Activated CD8-positive, alpha-beta memory T cell treated with anti-CD3 and anti-CD28 coated beads for 36 hours (primary cell): ENCODE data around the gene GABRR3. TPM values are rescaled to one million over a fixed set of nuclear protein-coding genes. Genes with fewer than 3 reads are reported as not detected.

Source experiments
- CTCF ChIA-PET: fragments of 350-600 bp; sonication (Branson Sonifier 250); formaldehyde crosslinking; loops from one replicate; lab custom pipeline; 2021; ENCODE audit warnings: antibody characterized with exemption; lab: Charles Lee
- POLR2A ChIA-PET: fragments of 350-600 bp; sonication (Branson Sonifier 250); formaldehyde crosslinking; loops from one replicate; lab custom pipeline; 2021; ENCODE audit warnings: antibody characterized with exemption; lab: Charles Lee
- total RNA-seq, 2 experiments: library from RNA; stranded (reverse); gene quantifications; one replicate each; pipeline ENCODE4 v1.2.3, GENCODE V29; 2021

GABRR3 gene
- total RNA-seq, 2 experiments from 2014 or later, result not detected

DNA sequence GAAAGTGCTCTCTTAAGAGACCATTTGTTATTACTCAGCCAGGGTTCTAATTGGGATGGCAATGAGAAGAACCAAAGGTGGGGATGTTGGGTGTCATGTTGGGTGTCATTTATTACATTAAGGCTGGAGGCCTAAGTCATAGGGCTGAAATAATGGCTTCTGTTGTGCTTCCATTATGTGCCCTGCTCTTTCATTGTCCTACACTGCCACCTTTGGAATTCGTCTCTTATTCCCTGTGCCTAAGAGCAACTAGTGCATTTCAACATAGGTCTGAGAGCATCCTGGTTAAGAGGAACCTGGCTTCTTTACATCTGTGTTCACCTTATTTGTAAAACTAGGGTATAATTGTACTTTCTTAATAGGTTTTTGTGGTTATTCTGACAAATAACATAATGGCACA lies 95.1 kb downstream of the GABRR3 start:
- ChIA-PET POLR2A (no interaction called here), CTCF (no interaction called here)

DNA sequence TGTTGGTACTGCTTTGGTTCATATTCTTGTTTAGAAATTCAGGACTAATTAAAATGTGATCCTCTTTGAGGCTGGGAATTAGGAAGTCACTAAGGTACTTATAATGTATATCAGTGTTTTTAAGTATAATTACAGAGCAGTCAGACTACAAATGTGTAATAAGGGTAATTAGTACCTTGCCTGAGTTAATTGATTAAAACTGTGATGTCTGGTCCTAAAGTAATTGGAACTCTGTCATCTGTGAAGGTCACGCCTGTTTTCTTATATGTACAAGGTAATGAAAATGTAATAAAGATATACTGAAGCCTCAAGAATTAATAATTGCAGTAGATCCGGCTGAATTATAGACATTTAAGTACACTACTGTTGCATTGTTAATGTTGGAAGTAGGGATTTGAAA lies 95.7 kb downstream of the GABRR3 start:
- ChIA-PET CTCF (no interaction called here), POLR2A (no interaction called here)

DNA sequence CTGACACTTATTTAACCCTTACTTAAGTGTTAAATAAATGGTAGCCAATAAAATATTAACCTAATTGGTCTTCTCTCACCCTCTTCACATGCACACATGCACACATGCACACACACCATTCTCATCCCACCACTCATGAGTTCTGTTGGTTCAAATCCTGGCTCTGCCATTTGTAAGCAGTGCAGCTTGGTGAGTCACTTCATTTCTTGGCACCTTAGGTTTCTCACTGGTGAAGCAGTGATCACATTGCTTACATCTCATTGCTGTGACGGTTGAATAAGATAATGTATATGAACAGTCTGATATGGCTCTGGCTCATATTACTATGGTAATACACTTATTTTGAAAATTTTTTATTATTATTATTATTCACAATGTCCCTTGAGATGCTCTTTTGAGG lies 96.7 kb downstream of the GABRR3 start:
- CTCF ChIA-PET, result no interaction called here
- POLR2A ChIA-PET, result no interaction called here

DNA sequence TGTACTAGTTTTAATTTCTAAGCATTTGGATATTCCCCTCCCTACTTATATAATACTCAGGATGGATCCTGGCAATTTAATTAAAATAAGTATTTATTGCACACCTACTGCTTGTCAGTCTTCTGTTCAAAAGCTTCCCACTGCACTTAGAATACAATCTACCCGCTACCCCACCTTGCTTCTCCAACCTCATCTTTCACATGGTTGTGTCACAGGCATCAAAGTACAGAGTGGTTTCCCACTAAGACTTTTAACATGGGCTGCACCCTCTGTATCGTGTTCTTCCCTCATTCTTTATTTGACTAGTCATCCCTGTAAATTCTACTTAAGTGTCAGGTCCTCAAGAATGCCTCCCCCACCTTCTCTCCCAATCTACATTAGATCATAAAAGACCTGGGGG lies 97.9 kb downstream of the GABRR3 start:
- POLR2A ChIA-PET, result no interaction called here
- CTCF ChIA-PET, result no interaction called here

DNA sequence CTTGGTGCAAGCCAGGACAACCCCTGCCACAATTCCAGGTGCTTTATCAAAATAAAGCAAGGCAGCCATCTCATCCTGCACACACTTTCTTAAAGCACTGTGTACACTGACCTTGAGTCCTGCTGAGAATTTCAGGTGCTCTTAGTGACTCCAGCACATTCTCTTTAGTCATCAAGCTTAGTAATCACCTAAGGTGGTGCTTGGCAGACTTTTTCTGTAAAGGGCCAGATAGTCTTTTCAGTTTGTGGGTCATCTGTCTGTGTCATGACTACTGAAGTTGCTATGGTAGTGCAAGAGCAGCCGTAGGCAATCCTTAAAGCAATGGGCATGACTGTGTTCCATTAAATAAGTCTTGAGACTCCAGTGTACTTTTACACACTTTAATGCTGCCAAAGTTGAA lies 99.3 kb downstream of the GABRR3 start:
- CTCF ChIA-PET, result no interaction called here
- POLR2A ChIA-PET, result no interaction called here

Other genes starting within 250 kb of the GABRR3 start
- gene CRYBG3, start 213.3 kb downstream of the GABRR3 start, total RNA-seq, result 1 to 10 TPM; 5.1 to 5.2 TPM
- 10 to 100 TPM; 66.2 to 68.5 TPM for gene RIOX2, start 62.9 kb downstream of the GABRR3 start, total RNA-seq
- gene OR5AC2, start 51.9 kb upstream of the GABRR3 start, total RNA-seq, result not detected
- gene OR5H1, start 95.4 kb upstream of the GABRR3 start, total RNA-seq, result not detected
- gene OR5H14, start 112.2 kb upstream of the GABRR3 start, total RNA-seq, result not detected
- gene OR5H15, start 131.4 kb upstream of the GABRR3 start, total RNA-seq, result not detected
- not detected for gene OR5H6, start 228.9 kb upstream of the GABRR3 start, total RNA-seq
- not detected for gene OR5H2, start 247.2 kb upstream of the GABRR3 start, total RNA-seq